Mucosa of stomach (tissue), 1 donor: ENCODE measurements around the gene STRA8.

Experiments
- H3K27me3 ChIP-seq: one replicate; pipeline ENCODE4 v1.7.0; 2013; ENCODE audit warnings: mild to moderate bottlenecking, low read length; ENCODE audit not compliant: control insufficient read depth, insufficient read depth
- H3K36me3 ChIP-seq: one replicate; pipeline ENCODE4 v1.7.0; 2013; ENCODE audit warnings: low read length; ENCODE audit not compliant: control insufficient read depth, insufficient read depth
- H3K4me1 ChIP-seq: one replicate; pipeline ENCODE4 v1.7.0; 2013; ENCODE audit warnings: mild to moderate bottlenecking, low read length; ENCODE audit not compliant: control insufficient read depth, insufficient read depth
- H3K4me3 ChIP-seq: one replicate; pipeline ENCODE4 v1.7.0; 2013; ENCODE audit warnings: low read length
- H3K9ac ChIP-seq: one replicate; pipeline ENCODE4 v1.7.0; 2013; ENCODE audit warnings: mild to moderate bottlenecking, low read length, moderate library complexity
- H3K9me3 ChIP-seq: one replicate; pipeline ENCODE4 v1.7.0; 2013; ENCODE audit warnings: mild to moderate bottlenecking, low read length, moderate library complexity; ENCODE audit not compliant: control insufficient read depth
- donor health status: Pancreatic carcinoma.

STRA8 gene

DNA sequence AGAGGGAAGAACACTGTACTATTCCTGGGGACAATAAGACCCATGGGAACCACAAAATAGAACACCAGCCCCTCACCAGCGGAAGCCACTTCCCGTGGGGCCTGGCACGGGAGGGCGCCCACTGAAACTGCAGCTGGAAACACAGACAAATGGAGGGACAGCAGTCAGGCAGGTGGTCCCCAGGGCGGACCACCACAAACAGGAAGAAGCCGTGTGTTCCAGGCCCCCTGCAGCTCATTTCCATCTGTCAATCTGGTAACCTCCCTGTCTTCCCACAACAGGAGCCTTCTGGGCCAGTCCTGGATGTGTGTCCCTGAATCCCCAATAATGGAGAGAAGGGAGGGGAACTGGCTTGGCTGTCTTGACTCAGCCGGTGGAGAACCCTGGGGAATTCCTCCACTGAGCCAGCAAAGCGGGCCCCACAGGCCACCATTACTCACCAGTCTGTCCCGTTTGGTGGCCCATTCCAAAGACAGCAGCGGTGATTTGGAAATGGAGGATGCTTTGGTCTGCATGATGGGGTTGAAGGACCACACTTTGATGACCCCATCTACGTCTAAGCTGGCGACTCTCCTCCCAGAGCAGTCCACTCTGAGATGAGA, 39.0 kb upstream of the STRA8 start:
- H3K9me3 ChIP-seq = no peaks in the 10 kb centered on the region
- H3K27me3 ChIP-seq = no peaks in the 10 kb centered on the region
- H3K4me3 ChIP-seq = no peak overlapping the region
- H3K9ac ChIP-seq = no peak overlapping the region
- H3K36me3 ChIP-seq = peaks cover 7% of the 10 kb centered on the region
- no peaks in the 10 kb centered on the region for H3K4me1 ChIP-seq

DNA sequence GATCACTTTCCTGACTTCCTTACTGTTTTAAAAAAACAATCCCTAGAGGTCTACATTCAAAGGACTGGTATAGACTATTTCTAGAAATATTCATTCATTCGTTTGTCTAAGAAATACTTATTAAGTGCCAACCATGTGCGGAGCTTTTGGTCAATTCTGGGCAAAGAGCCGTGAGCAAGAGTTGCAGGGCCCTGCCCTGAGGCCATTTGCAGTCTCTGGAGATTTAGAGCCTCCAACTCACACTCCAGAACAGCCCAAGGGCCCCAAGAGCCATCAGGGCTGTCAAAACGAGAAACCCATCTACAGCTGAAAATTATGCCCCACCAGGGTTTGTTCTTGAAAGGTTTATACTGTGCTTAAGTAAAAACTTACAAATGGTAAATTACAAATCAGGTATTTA, 38.5 kb upstream of the STRA8 start:
- Histone ChIP-seq H3K36me3 (peaks cover 7% of the 10 kb centered on the region), H3K4me3 (no peak overlapping the region), H3K9ac (no peak overlapping the region), H3K9me3 (no peaks in the 10 kb centered on the region), H3K27me3 (no peaks in the 10 kb centered on the region), H3K4me1 (no peaks in the 10 kb centered on the region)

DNA sequence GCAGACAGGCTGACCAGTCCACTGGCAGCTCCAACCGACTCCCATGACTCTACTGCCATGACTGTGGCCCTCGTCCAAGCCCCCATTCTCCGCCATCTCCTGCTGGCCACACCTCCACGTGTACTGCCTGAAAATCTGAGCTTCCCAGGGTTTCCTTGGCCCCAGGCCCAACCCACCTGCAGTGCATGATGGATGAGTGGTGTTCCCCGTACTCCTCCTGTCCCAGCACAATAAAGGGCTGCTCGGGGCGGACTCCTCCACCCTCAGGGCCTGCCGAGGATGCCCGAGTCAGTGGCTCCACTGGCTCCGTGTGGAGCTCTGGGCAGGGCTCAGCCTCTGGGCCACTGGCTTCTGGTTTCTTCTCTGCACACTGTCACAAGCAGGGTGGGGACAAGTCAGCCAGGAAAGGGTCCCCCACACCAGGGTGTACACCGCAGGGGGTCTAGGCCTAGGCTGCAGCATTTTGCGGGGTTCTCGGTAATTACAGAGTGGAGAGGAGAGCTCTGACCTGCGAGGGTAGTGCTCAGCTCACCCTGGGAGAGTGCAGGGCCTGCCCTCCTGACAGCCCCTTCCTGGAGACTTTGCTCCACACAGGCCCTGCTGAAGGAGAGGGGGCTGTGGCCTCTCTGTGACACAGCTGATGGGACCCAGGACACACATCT, 37.5 kb upstream of the STRA8 start:
- Histone ChIP-seq H3K9me3 (no peaks in the 10 kb centered on the region), H3K36me3 (peaks cover 7% of the 10 kb centered on the region)

DNA sequence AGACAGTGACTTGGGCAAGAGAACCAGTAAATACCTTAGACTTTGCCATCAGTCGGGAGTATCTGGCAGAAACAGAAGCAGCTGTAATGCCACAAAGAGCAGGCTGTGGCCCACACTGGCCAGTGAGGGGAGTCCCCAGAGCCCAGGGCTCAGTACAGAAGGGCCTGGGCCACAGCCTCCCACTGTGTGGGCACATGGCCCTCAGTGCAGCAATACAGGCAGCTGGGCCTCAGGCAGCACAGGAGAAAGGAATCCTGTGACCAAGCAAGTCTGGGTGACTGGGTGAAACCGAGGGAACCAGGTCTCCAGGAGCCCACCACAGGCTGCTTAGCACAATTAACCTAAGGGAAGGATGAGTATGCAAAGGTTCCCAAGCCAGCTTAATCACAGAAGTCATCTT, 36.3 kb upstream of the STRA8 start:
- Histone ChIP-seq H3K4me1 (no peaks in the 10 kb centered on the region), H3K36me3 (peaks cover 7% of the 10 kb centered on the region), H3K9ac (no peak overlapping the region), H3K4me3 (no peak overlapping the region), H3K9me3 (no peaks in the 10 kb centered on the region), H3K27me3 (no peaks in the 10 kb centered on the region)

More for the DNA sequence above, 37.5 kb upstream of the STRA8 start:
- H3K27me3 ChIP-seq = no peaks in the 10 kb centered on the region
- no peak overlapping the region for H3K4me3 ChIP-seq
- no peak overlapping the region for H3K9ac ChIP-seq
- H3K4me1 ChIP-seq = no peaks in the 10 kb centered on the region

DNA sequence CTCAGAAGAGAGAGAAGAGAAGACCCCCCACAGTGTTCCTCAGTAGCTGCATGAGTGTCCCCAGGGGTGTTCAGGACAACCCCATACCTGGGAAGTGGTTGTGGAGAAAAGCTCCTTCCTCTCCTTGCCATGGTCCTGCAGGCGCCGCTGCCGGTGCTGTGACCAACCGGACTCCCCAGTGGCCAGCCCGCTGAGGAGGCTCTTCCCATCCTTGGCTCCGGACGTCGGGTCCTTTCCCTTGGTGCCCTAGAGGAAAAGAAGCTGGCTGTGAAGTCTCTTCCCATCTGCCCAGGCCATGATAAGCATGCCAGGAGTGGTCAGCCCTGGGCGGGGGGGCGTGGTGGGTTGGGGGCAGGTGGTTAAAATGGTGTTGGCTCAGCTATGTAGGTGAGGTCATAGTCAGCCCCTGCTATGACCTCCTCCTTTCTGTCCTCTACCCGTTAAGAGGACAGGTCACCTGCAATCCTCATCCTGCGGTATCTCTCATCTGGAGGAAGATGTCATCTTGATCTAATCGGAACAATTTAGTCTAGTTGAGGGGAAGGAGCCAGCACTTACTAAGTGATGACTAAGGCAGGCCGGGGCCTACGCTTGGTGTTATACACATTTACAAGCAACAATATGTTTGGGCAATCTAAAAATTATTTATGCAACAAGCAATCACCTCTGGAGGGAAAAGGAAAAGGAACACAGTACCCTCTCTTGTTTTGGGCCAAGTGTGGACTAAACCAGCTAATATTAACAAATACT, 35.6 kb upstream of the STRA8 start:
- Histone ChIP-seq H3K9me3 (no peaks in the 10 kb centered on the region), H3K36me3 (peaks cover 7% of the 10 kb centered on the region), H3K4me1 (no peaks in the 10 kb centered on the region)

DNA sequence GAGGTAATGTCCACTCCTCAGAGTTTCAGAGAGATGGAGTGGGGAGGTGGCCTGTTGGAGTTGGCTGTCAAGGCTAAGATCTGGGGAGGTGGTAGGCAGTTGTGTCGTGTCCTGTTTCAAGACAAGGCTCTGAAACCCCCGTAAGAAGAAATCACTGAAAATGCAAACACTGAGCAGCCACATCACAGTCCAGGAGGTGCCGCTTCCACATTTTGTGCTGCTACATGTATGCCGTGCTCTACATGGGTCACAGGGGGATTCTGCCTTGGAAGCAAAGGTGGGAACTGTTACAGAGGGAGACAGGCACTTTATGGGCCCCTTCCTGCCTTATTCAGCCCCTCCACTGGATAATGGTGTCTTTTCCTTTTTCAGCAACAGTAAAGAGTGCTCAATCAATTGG, 34.2 kb upstream of the STRA8 start:
- no peaks in the 10 kb centered on the region for H3K4me1 ChIP-seq
- no peaks in the 10 kb centered on the region for H3K27me3 ChIP-seq
- H3K4me3 ChIP-seq = no peak overlapping the region
- H3K36me3 ChIP-seq = peaks cover 7% of the 10 kb centered on the region
- H3K9ac ChIP-seq = no peak overlapping the region
- no peaks in the 10 kb centered on the region for H3K9me3 ChIP-seq

More for the DNA sequence above, 35.6 kb upstream of the STRA8 start:
- no peak overlapping the region for H3K4me3 ChIP-seq
- H3K9ac ChIP-seq = no peak overlapping the region
- H3K27me3 ChIP-seq = no peaks in the 10 kb centered on the region

DNA sequence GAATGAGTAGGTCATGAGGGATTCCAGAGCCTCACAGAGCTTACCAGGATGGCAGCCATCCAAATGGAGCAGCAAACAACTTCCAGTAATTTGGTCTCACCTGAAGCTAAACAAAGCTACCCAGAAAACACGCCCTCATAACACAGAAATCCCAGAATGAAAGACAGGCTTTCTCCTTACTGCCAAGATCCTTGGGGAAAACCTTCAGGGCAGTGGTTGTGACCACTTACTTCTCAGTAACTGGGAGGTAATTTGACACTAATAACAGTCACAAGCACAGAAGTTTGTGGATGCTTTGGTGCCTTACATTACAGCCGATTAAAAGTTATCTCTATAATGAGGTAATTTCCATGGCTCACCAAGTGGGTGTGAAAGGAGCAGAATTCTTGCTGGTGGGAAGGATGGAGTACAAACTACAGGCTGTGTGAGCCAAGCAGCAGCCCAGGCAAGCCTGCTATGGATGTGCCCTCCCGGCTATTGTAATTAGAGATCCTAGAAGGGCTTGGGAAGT, 32.8 kb upstream of the STRA8 start:
- Histone ChIP-seq H3K9ac (no peak overlapping the region), H3K4me1 (no peaks in the 10 kb centered on the region), H3K9me3 (no peaks in the 10 kb centered on the region), H3K4me3 (no peak overlapping the region), H3K27me3 (no peaks in the 10 kb centered on the region), H3K36me3 (peaks cover 7% of the 10 kb centered on the region)

DNA sequence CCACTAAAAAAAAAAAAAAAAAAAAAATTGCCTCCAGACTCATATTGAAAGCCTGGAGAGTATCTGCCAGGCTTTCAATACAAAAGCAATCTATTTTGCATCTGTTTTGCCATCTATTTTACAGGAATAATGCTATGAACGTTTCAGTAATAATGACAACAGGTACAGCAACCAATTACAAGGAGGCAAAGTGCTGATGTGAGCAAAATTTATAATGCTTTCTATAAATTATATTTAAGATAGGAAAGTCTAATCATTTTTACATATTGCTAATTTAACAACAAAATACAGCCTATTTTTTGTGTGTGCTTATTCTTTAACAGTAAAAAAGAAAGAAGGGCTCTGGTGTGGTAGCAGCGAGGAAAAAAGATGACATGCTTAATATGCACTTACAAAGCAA, 32.3 kb upstream of the STRA8 start:
- H3K36me3 ChIP-seq = peaks cover 7% of the 10 kb centered on the region

DNA sequence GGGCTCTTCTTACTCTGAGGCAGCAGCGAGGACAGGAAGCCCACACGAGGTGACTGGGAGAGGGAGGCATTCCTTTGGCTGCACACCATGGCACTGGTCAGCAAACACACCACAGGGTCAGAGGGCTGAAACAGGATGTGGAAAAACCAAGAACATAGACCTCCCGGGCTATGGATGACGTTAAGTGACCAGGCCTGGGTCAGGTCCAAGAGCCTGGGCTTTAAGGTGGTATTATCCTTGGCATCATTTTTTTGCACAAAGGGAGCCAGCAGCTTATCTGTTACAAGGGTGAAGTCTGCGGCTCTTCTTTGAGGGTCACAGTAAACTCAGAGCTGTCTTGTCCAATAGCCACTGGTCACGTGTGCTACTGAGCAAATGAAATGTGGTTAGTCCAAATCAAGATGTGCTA, 29.3 kb upstream of the STRA8 start:
- Histone ChIP-seq H3K36me3 (no peaks in the 10 kb centered on the region), H3K4me1 (peaks cover 10% of the 10 kb centered on the region), H3K4me3 (no peak overlapping the region), H3K9me3 (no peaks in the 10 kb centered on the region), H3K9ac (no peak overlapping the region), H3K27me3 (no peaks in the 10 kb centered on the region)

More for the DNA sequence above, 32.3 kb upstream of the STRA8 start:
- Histone ChIP-seq H3K9me3 (no peaks in the 10 kb centered on the region), H3K4me3 (no peak overlapping the region), H3K4me1 (no peaks in the 10 kb centered on the region), H3K27me3 (no peaks in the 10 kb centered on the region), H3K9ac (no peak overlapping the region)

DNA sequence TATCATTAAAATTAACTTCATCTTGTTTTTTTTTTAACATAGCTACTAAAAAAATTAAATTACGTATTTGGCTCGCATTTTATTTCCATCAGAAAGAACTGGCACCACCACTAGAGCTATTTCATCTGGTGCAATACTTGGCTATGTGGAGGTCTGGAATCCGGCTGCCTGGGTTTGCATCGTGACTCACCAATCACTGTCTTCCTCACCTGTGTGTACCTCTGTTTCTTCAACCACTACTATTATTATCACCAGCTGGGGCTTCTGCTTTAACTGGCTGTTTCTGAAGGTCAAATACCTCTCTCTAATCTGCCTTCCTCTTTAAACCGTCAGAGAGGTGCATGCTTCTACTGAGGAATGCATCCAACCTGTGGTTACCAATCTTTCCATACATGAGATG, 28.8 kb upstream of the STRA8 start:
- H3K9ac ChIP-seq = no peak overlapping the region
- H3K4me3 ChIP-seq = no peak overlapping the region
- no peaks in the 10 kb centered on the region for H3K9me3 ChIP-seq
- H3K27me3 ChIP-seq = no peaks in the 10 kb centered on the region
- H3K4me1 ChIP-seq = peaks cover 10% of the 10 kb centered on the region
- H3K36me3 ChIP-seq = no peaks in the 10 kb centered on the region

DNA sequence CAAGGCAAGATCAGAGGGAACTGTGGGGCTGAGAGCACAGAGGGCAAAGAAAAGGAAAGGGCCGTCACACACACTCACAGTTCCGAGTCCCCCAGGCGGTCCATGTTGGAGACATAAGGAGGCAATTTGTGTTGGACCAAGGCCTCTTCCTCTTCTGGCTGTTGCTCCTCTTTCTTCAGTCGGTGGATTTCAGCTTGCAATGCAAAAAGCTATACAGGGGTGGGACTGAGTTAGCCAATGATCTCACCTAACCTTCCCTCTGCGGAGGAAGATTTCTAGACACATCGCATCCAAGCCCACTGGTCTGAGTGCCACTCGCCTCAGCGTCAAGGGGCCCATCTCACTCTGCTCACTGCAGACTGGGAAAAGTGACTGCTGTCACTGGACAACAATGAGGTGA, 27.8 kb upstream of the STRA8 start:
- peaks cover 15% of the 10 kb centered on the region for H3K4me1 ChIP-seq
- H3K9me3 ChIP-seq = no peaks in the 10 kb centered on the region
- H3K27me3 ChIP-seq = no peaks in the 10 kb centered on the region
- no peaks in the 10 kb centered on the region for H3K36me3 ChIP-seq
- no peak overlapping the region for H3K4me3 ChIP-seq
- H3K9ac ChIP-seq = no peak overlapping the region

DNA sequence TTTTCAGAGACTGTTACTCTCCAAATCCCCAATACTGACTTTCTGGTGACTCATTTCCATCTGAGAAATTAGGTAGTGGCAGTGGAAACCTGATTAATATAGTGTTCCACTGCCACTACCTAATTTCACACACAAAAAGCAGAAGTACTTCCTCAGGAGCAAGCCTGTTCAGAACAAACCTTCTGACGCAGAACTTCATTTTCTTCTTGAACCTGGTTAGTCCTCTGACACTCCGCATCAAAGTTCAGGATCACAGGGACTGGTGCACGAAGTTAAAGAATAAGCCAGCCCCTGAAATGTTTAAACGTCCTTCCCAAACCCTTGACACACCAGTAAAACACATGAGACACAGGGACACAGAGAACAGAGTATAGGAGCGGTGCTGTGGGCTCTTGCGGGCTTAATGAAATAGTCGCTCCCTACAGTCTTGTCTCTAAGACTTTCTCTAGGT, 26.7 kb upstream of the STRA8 start:
- Histone ChIP-seq H3K4me3 (no peak overlapping the region), H3K4me1 (peaks cover 15% of the 10 kb centered on the region), H3K9ac (no peak overlapping the region), H3K9me3 (no peaks in the 10 kb centered on the region), H3K36me3 (no peaks in the 10 kb centered on the region), H3K27me3 (no peaks in the 10 kb centered on the region)
